ENCODE data around the gene PEPD. TPM values are rescaled to one million over a fixed set of nuclear protein-coding genes. Genes with fewer than 3 reads are reported as not detected.

PEPD gene
- total RNA-seq, 3 donors from 2014 or later: 42.1 to 127 (median 82.3) TPM

DNA sequence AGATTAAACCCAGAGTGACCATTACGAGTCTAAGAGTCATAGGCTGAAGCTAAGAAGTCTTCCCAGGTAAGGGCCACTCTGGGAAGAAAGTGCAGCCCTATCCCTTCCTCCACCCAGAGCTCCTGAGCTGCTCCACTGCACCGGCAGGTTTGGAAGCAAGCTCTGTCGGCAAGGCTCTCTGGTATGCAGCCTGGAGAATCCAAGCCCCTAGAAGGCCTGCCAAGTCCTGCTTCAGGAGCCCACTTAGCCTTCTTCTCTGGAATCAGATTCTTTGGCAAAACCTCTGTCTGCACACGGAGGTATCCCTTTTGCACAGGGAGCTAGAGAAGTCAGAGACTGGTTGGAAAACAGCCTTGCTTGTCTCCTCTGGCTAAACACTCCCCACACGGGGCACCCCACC, 89.6 kb downstream of the PEPD start:
- H3K36me3 ChIP-seq: no peaks in the 10 kb centered on the region
- H3K4me1 ChIP-seq: no peaks in the 10 kb centered on the region
- TF ChIP-seq POLR2AphosphoS5 (IDR thresholded peaks at IDR 0.05) (no peak), POLR2A (IDR thresholded peaks at IDR 0.05) (no peak)
- TF ChIP-seq, protein P1, sequence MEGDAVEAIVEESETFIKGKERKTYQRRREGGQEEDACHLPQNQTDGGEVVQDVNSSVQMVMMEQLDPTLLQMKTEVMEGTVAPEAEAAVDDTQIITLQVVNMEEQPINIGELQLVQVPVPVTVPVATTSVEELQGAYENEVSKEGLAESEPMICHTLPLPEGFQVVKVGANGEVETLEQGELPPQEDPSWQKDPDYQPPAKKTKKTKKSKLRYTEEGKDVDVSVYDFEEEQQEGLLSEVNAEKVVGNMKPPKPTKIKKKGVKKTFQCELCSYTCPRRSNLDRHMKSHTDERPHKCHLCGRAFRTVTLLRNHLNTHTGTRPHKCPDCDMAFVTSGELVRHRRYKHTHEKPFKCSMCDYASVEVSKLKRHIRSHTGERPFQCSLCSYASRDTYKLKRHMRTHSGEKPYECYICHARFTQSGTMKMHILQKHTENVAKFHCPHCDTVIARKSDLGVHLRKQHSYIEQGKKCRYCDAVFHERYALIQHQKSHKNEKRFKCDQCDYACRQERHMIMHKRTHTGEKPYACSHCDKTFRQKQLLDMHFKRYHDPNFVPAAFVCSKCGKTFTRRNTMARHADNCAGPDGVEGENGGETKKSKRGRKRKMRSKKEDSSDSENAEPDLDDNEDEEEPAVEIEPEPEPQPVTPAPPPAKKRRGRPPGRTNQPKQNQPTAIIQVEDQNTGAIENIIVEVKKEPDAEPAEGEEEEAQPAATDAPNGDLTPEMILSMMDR (IDR thresholded peaks at IDR 0.05): no peak
- H3K9me3 ChIP-seq: no peaks in the 10 kb centered on the region
- no peak overlapping the region for H3K27ac ChIP-seq
- intact Hi-C loops (cut with DNase I; ENCODE audit: low total_unique reads): no loop called here
- DNase-seq (ENCODE audit: low spot score in 2 of 2): peak in 1 of 2 donors; percentile 34
- H3K27me3 ChIP-seq: no peaks in the 10 kb centered on the region
- no peak overlapping the region for H3K4me3 ChIP-seq

DNA sequence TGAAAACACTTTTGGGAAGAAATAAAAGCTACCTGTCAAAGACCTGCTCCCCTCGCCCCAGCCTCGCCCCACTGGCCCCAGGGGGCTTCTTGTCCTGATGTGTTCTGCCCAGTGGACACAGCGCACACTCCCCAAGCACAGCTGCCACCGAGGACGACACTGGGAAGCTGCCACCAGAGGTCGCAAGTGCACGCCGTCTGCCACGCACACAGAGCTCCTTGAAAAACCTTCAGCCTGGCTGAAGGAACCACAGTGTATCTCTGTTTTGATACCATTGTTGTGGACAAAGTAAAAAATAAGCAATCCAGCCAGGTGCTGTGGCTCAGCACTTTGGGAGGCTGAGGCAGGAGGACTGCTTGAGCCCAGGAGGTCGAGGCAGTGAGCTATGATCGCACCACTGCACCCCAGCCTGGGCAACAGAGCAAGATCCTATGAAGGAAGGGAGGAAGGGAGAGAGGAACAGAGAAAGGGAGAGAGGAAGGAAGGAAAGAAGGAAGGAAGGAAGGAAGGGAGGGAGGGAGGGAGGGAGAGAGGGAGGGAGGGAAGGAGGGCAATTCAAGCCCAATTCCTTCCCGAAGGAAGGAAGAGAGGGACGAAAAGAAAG, 90.8 kb downstream of the PEPD start:
- H3K9me3 ChIP-seq: no peaks in the 10 kb centered on the region
- H3K4me3 ChIP-seq: no peak overlapping the region
- H3K27ac ChIP-seq: no peak overlapping the region
- H3K27me3 ChIP-seq: no peaks in the 10 kb centered on the region
- H3K4me1 ChIP-seq: no peaks in the 10 kb centered on the region
- DNase-seq (ENCODE audit: low spot score in 2 of 2): peak; percentile 34 to 76
- intact Hi-C loops (cut with DNase I; ENCODE audit: low total_unique reads): no loop called here
- no peaks in the 10 kb centered on the region for H3K36me3 ChIP-seq
- TF ChIP-seq, protein P1 (IDR thresholded peaks at IDR 0.05): peak in 2 of 3 donors; percentile 68 to 75
- TF ChIP-seq POLR2AphosphoS5 (IDR thresholded peaks at IDR 0.05): no peak

DNA sequence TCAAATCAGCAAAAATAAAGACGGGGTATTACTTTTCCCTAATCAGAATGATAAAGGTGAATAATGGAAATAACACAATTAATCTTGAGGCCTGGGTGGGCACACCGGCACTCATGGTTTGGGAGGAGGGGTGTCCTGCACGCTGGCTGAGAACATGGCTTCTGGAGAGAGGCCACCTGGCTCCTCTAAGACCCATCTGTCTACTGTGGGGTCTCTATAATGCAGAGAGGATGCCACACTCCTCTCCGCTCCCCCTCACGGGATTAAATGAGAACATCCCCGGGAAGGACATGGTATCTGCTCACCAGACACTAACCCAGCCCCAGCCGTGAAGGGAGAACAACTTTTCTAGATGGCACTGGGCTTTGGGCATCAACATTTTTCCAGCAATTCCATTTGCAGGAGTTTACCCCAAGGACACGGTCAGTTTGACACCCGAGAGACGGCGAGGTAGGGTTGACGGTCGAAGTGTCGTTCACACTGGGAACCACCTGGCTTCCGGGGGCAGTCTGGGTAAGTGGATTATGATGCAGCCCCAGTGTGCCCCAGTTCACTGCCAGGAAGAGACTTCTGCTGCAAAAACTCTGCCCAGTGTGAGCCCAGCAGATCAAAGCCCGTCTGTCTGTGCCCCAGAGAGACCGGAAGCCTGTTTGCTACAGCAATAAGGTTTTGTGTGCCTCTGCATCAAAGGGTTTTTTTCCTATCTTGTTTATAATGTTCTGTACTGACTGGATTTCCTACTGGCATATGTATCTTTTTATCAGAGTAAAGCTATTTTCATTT, 91.5 kb downstream of the PEPD start:
- peak in 1 of 2 donors; percentile 49 for DNase-seq (ENCODE audit: low spot score in 2 of 2)
- no peaks in the 10 kb centered on the region for H3K4me1 ChIP-seq
- no peaks in the 10 kb centered on the region for H3K9me3 ChIP-seq
- TF ChIP-seq POLR2A (IDR thresholded peaks at IDR 0.05): no peak
- no peak for TF ChIP-seq POLR2AphosphoS5 (IDR thresholded peaks at IDR 0.05)
- H3K27ac ChIP-seq: no peak overlapping the region
- intact Hi-C loops (cut with DNase I; ENCODE audit: low total_unique reads): no loop called here
- H3K36me3 ChIP-seq: no peaks in the 10 kb centered on the region
- no peaks in the 10 kb centered on the region for H3K27me3 ChIP-seq
- no peak overlapping the region for H3K4me3 ChIP-seq

DNA sequence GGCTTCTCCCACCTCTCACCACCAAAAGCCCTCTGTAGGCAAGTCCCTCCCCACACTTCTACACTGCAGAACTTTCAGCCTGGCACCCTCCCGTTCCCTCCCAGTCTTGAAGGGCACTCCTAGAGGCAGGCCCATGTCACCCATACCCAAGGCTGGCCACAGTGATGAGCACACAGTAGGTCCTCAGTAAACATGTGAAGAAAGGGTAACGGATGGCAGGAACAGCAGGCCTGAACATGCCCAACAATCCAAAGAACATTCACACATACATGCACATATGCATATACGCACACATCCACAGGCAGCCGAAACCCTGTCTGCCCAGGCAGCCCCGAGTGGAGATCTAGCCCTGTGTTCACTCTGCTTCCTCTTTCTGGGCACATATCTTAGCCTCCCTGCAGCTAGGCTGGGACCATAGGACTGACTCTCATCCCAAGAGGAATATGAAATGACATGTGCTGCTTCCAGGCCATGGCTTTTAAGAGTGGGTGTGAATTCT, 92.9 kb downstream of the PEPD start:
- DNase-seq (ENCODE audit: low spot score in 2 of 2): no peak

DNA sequence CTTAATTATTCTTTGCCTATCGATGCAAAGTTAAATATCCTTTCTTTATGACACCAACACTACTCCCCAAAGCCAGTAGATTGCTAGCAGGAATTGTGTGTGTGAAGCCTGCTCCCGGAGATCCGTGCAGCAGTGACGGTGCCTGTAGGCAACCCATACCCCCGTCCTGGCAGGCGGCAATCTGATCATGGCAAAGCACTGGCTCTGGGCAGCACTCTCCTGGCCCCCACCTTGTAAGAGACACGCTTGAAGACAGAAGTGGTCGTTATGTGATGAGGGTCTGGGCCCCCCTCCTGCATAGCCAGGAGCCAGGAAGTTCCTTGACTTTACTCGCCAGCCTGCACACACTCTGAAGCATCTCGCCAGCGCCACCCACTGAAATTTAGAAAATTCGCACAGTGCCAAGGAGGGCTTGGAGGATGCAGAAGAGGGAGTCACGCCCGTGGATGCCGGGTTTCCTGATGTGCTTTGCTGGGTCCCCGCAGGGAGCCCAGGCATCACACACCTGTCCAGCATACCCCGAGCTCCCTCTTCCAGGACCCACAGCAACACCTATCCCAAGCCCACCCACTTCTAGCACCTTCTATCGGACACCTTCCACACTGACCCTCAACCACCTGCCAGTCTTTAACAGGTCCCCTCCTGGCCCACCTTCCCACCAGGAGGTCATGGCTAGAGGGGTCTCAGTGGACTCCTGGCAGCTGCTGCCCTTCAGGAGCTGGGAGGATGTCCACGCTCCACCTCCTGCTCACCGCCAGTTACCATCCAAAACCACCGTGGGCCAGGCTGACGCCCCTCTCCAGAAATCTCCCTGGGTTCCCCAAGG, 93.6 kb downstream of the PEPD start:
- no peak for DNase-seq (ENCODE audit: low spot score in 2 of 2)
- H3K27ac ChIP-seq: no peak overlapping the region
- TF ChIP-seq, protein P1 (IDR thresholded peaks at IDR 0.05): no peak
- TF ChIP-seq POLR2A (IDR thresholded peaks at IDR 0.05) (no peak), POLR2AphosphoS5 (IDR thresholded peaks at IDR 0.05) (no peak)

More for the DNA sequence above, 92.9 kb downstream of the PEPD start:
- no peaks in the 10 kb centered on the region for H3K27me3 ChIP-seq
- intact Hi-C loops (cut with DNase I; ENCODE audit: low total_unique reads): no loop called here
- H3K4me3 ChIP-seq: no peak overlapping the region
- TF ChIP-seq POLR2AphosphoS5 (IDR thresholded peaks at IDR 0.05) (no peak), POLR2A (IDR thresholded peaks at IDR 0.05) (no peak)
- TF ChIP-seq, protein P1 (IDR thresholded peaks at IDR 0.05): no peak
- no peaks in the 10 kb centered on the region for H3K36me3 ChIP-seq
- no peaks in the 10 kb centered on the region for H3K9me3 ChIP-seq
- no peak overlapping the region for H3K27ac ChIP-seq
- H3K4me1 ChIP-seq: no peaks in the 10 kb centered on the region

More for the DNA sequence above, 93.6 kb downstream of the PEPD start:
- H3K9me3 ChIP-seq: no peaks in the 10 kb centered on the region
- intact Hi-C loops (cut with DNase I; ENCODE audit: low total_unique reads): no loop called here
- no peaks in the 10 kb centered on the region for H3K4me1 ChIP-seq
- no peak overlapping the region for H3K4me3 ChIP-seq
- H3K27me3 ChIP-seq: no peaks in the 10 kb centered on the region
- H3K36me3 ChIP-seq: no peaks in the 10 kb centered on the region
